Liver (tissue), 9 donors: Measurements from ENCODE around the gene ERBB3. TPM values are rescaled to one million over a fixed set of nuclear protein-coding genes. Genes with fewer than 3 reads are reported as not detected.

ENCODE experiments used
- DNase-seq: peaks from one replicate; pipeline ENCODE4 v3.0.0-alpha.2; 2017; ENCODE audit warnings: low spot score
- H3K27ac ChIP-seq, 2 donors: one replicate each; pipeline ENCODE4 v1.7.0; 2013; ENCODE audit warnings: inconsistent platforms in 2 of 2, low read length in 2 of 2, control low read depth in 1 of 2, low read depth in 1 of 2, mild to moderate bottlenecking in 1 of 2
- H3K27me3 ChIP-seq, 4 donors: one replicate each; pipeline versions ENCODE4 v1.6.1 to v1.7.0; 2013; ENCODE audit warnings: low read length in 3 of 4, inconsistent platforms in 1 of 4, mild to moderate bottlenecking in 1 of 4, moderate library complexity in 1 of 4; ENCODE audit not compliant: control insufficient read depth in 4 of 4, insufficient read depth in 4 of 4
- H3K36me3 ChIP-seq, 4 donors: one replicate each; pipeline versions ENCODE4 v1.6.1 to v1.7.0; 2013; ENCODE audit warnings: low read length in 3 of 4, mild to moderate bottlenecking in 3 of 4, low read depth in 1 of 4, moderate library complexity in 1 of 4; ENCODE audit not compliant: control insufficient read depth in 4 of 4, insufficient read depth in 3 of 4
- H3K4me1 ChIP-seq, 4 donors: one replicate each; pipeline versions ENCODE4 v1.6.1 to v1.7.0; 2013; ENCODE audit warnings: low read length in 3 of 4, mild to moderate bottlenecking in 3 of 4, moderate library complexity in 1 of 4; ENCODE audit not compliant: control insufficient read depth in 4 of 4, insufficient read depth in 4 of 4
- H3K4me3 ChIP-seq, 3 donors: one replicate each; pipeline versions ENCODE4 v1.6.1 to v1.7.0; 2013; ENCODE audit warnings: low read length in 3 of 3, control low read depth in 1 of 3, low read depth in 1 of 3, mild to moderate bottlenecking in 1 of 3
- H3K9ac ChIP-seq, 2 donors: one replicate each; pipeline ENCODE4 v1.7.0; 2013; ENCODE audit warnings: low read length in 2 of 2, mild to moderate bottlenecking in 2 of 2, moderate library complexity in 2 of 2, control low read depth in 1 of 2, low read depth in 1 of 2
- H3K9me3 ChIP-seq, 4 donors: one replicate each; pipeline versions ENCODE4 v1.6.1 to v1.7.0; 2013; ENCODE audit warnings: low read length in 3 of 4; ENCODE audit not compliant: control insufficient read depth in 4 of 4
- ATF3 ChIP-seq: IDR thresholded peaks from 2 replicates; pipeline ENCODE4 v1.6.1; 2016; ENCODE audit warnings: antibody characterized with exemption
- CTCF ChIP-seq: fragments of 150-350 bp; IDR thresholded peaks from 2 replicates; pipeline ENCODE4 v1.5.1; 2017; ENCODE audit warnings: improper control_type of control experiment, low read depth, low read length; ENCODE audit not compliant: missing input control
- EGR1 ChIP-seq, 2 donors: IDR thresholded peaks; 2 replicates each; pipeline ENCODE4 v1.6.1; 2016 to 2018; ENCODE audit warnings: antibody characterized with exemption in 2 of 2, low read depth in 2 of 2
- FOXA1 ChIP-seq: IDR thresholded peaks from 2 replicates; pipeline ENCODE4 v1.6.1; 2016; ENCODE audit warnings: antibody characterized with exemption
- FOXA2 ChIP-seq: IDR thresholded peaks from 2 replicates; pipeline ENCODE4 v1.6.1; 2016; ENCODE audit warnings: antibody characterized with exemption
- GABPA ChIP-seq, 2 donors: IDR thresholded peaks in 1 of 2; conservative IDR thresholded peaks in 1 of 2; 2 replicates each; pipeline ENCODE4 v1.6.1; 2016; ENCODE audit warnings: antibody characterized with exemption in 2 of 2, mild to moderate bottlenecking in 1 of 2, moderate library complexity in 1 of 2
- HNF4A ChIP-seq, 2 donors: conservative IDR thresholded peaks; 2 replicates each; pipeline ENCODE4 v1.6.1; 2016; ENCODE audit warnings: antibody characterized with exemption in 2 of 2, mild to moderate bottlenecking in 2 of 2
- HNF4G ChIP-seq: IDR thresholded peaks from 2 replicates; pipeline ENCODE4 v1.6.1; 2016; ENCODE audit warnings: antibody characterized with exemption
- JUND ChIP-seq, 2 donors: IDR thresholded peaks; 2 replicates each; pipeline ENCODE4 v1.6.1; 2016; ENCODE audit warnings: antibody characterized with exemption in 2 of 2
- MAX ChIP-seq: IDR thresholded peaks from 2 replicates; pipeline ENCODE4 v1.6.1; 2016; ENCODE audit warnings: antibody characterized with exemption
- RAD21 ChIP-seq, 2 donors: IDR thresholded peaks; 2 replicates each; pipeline ENCODE4 v1.6.1; 2016; ENCODE audit warnings: antibody characterized with exemption in 2 of 2, mild to moderate bottlenecking in 2 of 2
- REST ChIP-seq: IDR thresholded peaks from 2 replicates; pipeline ENCODE4 v1.6.1; 2016; ENCODE audit warnings: antibody characterized with exemption, mild to moderate bottlenecking
- RXRA ChIP-seq, 2 donors: IDR thresholded peaks; 2 replicates each; pipeline ENCODE4 v1.6.1; 2017 to 2018; ENCODE audit warnings: antibody characterized with exemption in 2 of 2, mild to moderate bottlenecking in 1 of 2
- SP1 ChIP-seq: IDR thresholded peaks from 2 replicates; pipeline ENCODE4 v1.6.1; 2018; ENCODE audit warnings: antibody characterized with exemption, mild to moderate bottlenecking
- TAF1 ChIP-seq: conservative IDR thresholded peaks from 2 replicates; pipeline ENCODE4 v1.6.1; 2016; ENCODE audit warnings: antibody characterized with exemption, mild to moderate bottlenecking
- YY1 ChIP-seq: IDR thresholded peaks from 2 replicates; pipeline ENCODE4 v1.6.1; 2016; ENCODE audit warnings: antibody characterized with exemption, mild to moderate bottlenecking
- ZBTB33 ChIP-seq: IDR thresholded peaks from 2 replicates; pipeline ENCODE4 v1.6.1; 2016; ENCODE audit warnings: antibody characterized with exemption
- WGBS: extraction: QIAGEN DNeasy Blood & Tissue Kit; methylation state at CpG from one replicate; pipeline ENCODE4 v1.1.7; 2013; 5-methylcytosine and 5-hydroxymethylcytosine counted together
- polyA plus RNA-seq, 2 donors: library from polyadenylated mRNA; stranded (reverse) in 1 of 2; unstranded in 1 of 2; fragments of 200-250 nt in 1 of 2; fragments of >200 nt in 1 of 2; fragmentation: Nextera tagmentation in 1 of 2; extraction: Ambion mirVana in 1 of 2; gene quantifications; one replicate each; pipeline versions ENCODE4 v1.2.1 to v1.2.3, GENCODE V29; 2013 to 2015
- total RNA-seq, 2 donors: library from RNA; depleted of rRNA; stranded (reverse); fragments of >200 nt; gene quantifications; one replicate each; pipeline ENCODE4 v1.2.3, GENCODE V29; 2014
- donor health status: healthy.
- donor health status: healthy.
- donor health status: healthy.
- donor health status: healthy.
- donor health status: healthy.

Gene ERBB3
- total and polyA plus RNA-seq, 4 donors = 32.4 to 141 (median 51.6) TPM

- H3K27me3 ChIP-seq = no peaks in the 10 kb centered on the region
- H3K4me3 ChIP-seq = peak overlapping the region; percentile 6 to 67 (median 37)
- peak overlapping the region; percentile 93 to 99 for H3K27ac ChIP-seq
- TF ChIP-seq RXRA (IDR thresholded peaks at IDR 0.05) (no peak), GABPA (IDR thresholded peaks at IDR 0.05 in 1 of 2, conservative IDR thresholded peaks at IDR 0.05 in 1 of 2) (no peak), EGR1 (IDR thresholded peaks at IDR 0.05; ENCODE audit: low read depth in 2 of 2) (no peak), CTCF (no peak), MAX (no peak), JUND (IDR thresholded peaks at IDR 0.05) (no peak), FOXA2 (no peak), TAF1 (no peak), HNF4G (no peak), YY1 (no peak), REST (no peak), SP1 (no peak), HNF4A (conservative IDR thresholded peaks at IDR 0.05) (no peak), RAD21 (IDR thresholded peaks at IDR 0.05) (no peak)
- DNase-seq = no peak
- peaks cover 12 to 48% (median 40%) of the 10 kb centered on the region in 4 donors for H3K4me1 ChIP-seq
- H3K9me3 ChIP-seq = no peaks in the 10 kb centered on the region
- peaks cover 6 to 18% (median 11%) of the 10 kb centered on the region in 4 donors for H3K36me3 ChIP-seq
- peak overlapping the region; percentile 5 to 54 for H3K9ac ChIP-seq
- 59% methylated on average over 2 of the region's 2 CpGs for WGBS
Observed at GRCh38 chr12:56082382-56082781, 2.4 kb downstream of the ERBB3 start.

- 47% methylated on average over 3 of the region's 3 CpGs for WGBS
- Histone ChIP-seq H3K27ac (peak overlapping the region; percentile 93 to 99), H3K36me3 (peaks cover 7 to 20% (median 16%) of the 10 kb centered on the region in 4 donors), H3K27me3 (no peaks in the 10 kb centered on the region), H3K4me3 (peak overlapping the region in 1 of 3 donors; percentile 37), H3K9ac (peak overlapping the region in 1 of 2 donors; percentile 48), H3K4me1 (peaks cover 12 to 50% (median 41%) of the 10 kb centered on the region in 4 donors), H3K9me3 (no peaks in the 10 kb centered on the region)
- no peak for DNase-seq
- TF ChIP-seq FOXA2 (no peak), REST (no peak), HNF4A (conservative IDR thresholded peaks at IDR 0.05) (no peak), MAX (no peak), TAF1 (no peak), SP1 (no peak), EGR1 (IDR thresholded peaks at IDR 0.05; ENCODE audit: low read depth in 2 of 2) (no peak), RXRA (IDR thresholded peaks at IDR 0.05) (no peak), ZBTB33 (no peak), RAD21 (IDR thresholded peaks at IDR 0.05) (no peak), JUND (IDR thresholded peaks at IDR 0.05) (no peak), GABPA (IDR thresholded peaks at IDR 0.05 in 1 of 2, conservative IDR thresholded peaks at IDR 0.05 in 1 of 2) (no peak), FOXA1 (no peak), ATF3 (no peak)
Observed at GRCh38 chr12:56082967-56083366, 3.0 kb downstream of the ERBB3 start.
